Ramos (cell line): ENCODE measurements around the gene TULP4.

Experiments
- in situ Hi-C: fragments of 300-500 bp; cut with MboI; formaldehyde crosslinking; loops from one replicate; pipeline ENCODE4 v1.14.3; 2022; ENCODE audit warnings: low sequenced_read_pairs; ENCODE audit not compliant: unreplicated experiment

TULP4 gene

DNA sequence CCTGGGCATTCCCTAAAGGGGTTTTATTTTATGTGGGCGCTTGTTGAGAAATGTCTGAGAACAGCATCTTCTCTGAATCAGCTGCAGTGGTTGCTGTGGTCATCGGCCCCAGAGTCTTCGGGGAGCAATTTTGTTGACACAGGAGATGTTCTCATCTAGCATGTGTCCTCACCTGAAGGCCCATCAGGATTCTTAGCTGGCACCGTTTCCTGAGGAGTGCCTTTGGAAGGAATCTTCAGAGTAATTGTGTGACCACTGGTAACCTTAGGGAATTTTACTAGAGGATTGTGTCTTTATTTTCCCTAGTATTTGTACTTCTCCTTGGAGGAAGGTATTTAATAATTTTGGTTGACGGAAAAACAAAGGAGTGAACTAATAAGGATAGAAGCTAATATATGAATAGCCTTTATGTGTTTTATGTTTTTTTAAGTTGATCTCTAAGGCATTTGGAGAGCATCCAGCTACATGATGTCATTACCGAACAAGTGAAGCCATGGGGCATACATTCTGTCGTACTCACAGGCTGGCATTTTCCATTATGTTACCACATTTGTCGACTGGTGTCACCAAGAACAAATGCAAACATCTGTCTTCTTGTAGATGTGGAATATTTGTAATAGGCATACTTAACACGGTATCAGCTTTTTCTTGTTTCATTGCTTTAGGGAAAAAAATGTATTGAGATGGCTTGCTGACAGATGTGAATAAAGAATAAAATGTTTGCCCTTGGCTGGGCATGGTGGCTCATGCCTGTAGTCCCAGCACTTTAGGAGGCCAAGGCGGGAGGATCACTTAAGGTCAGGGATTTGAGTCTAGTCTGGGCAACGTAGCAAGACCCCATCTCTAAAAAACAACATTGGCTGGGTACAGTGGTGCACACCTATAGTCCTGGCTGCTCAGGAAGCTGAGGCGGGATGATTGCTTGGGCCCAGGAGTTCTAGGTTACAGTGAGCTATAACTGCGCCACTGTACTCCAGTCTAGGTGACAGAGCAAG is 41.9 kb downstream of the TULP4 start:
- in situ Hi-C loops, result no loop called here

DNA sequence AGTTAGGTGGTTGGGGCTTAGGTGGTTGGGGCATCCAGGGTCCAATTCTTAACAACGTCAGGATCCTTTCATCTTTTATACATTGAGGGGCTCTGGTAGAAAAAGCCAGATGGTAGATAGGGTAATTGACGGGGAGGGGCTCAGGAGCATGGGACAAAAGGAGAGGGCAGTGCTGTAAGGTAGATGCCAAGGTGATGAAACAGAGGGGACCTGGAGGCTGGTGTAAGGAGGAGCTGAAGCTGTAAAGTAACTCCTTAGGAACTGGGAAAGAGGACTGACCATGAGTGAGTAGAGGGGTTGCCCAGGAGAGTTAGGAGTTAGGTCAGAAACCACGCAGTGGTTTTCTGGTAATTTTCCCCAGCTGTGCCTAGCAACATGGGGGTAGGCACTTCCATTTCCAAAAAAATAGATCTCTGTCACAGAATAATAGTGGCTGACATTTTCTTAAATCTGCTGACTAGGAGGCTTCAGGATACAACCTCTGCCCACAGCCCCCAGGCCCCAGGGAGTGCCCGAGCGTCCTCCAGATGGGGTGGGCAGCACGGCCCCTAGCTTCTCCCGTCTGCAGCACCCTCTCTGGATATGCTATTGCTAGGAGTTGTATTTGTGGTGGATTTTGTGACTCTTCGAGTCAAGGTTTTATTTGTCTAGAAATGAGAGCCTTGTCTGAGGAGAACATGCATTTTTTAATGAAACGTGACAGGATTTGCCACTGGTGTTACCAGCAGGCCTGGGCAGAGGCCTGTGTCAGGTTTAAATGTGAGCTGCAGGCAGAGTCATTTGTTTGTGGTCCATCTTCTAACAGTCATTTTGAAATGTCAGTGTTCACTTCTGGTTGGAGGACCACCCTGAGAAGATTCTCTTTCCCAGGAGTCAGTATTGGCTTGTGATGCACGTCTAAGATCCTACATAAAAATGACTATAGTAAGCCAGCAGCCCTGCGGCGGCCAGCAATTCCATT is 44.6 kb downstream of the TULP4 start:
- in situ Hi-C loops, result no loop called here

DNA sequence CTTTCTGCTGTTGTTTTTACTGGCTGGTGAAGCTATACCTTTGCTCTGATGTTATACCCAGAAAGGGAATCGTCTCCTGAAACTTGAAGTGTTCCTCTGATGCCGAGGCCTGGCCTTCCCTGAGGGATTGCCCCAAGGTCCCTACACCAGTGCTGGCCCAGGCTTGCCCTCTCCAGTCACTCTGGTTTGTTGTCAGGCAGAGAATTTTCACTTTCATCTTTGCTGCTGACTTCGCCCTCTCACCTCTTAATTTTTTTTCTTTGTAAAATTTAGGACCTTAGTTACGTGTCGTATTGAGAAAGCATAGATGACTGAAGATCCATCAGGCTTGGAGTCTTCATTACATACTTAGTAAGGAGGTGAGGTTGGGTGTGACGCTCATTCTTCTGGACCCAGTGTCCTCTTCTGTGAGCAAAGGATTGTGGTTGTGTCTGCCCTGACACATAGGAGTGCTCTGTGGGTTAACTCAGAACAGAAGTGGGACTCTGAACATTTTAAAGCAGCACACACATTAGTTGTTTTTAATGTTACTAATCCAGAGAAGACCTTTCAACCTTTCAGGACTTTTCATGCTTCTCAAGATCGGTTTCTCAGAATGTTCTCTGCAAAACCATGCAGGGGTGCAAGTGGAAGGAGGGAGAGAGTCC is 45.4 kb downstream of the TULP4 start:
- in situ Hi-C loops, result no loop called here

GRCh38 chr6:158358450-158359077 is 46.3 kb downstream of the TULP4 start:
- in situ Hi-C loops, result no loop called here

- in situ Hi-C loops, result no loop called here
Observed at GRCh38 chr6:158361068-158361467, 48.8 kb downstream of the TULP4 start.

- in situ Hi-C loops, result no loop called here
Observed at GRCh38 chr6:158361961-158362669, 49.9 kb downstream of the TULP4 start.

DNA sequence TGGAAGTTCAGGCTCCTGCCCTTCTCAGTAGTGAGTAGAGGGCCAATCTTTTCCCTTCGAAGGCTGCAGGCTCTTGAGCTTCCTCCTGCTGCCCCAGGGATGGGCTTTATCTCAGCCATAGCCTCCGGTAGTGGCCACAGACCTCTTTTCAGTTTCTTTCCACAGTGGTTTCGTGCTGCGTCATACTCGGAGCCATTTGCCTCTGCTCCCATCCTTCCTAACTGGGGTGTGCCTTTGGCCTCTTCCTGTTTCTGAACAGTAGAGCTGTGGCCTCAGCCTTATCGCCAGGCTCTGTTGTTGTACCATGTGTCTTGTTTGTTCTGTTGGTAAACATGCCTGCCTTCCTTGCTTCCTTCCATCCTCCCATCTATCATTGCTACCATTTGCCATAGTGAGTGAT is 54.1 kb downstream of the TULP4 start:
- in situ Hi-C loops, result no loop called here

DNA sequence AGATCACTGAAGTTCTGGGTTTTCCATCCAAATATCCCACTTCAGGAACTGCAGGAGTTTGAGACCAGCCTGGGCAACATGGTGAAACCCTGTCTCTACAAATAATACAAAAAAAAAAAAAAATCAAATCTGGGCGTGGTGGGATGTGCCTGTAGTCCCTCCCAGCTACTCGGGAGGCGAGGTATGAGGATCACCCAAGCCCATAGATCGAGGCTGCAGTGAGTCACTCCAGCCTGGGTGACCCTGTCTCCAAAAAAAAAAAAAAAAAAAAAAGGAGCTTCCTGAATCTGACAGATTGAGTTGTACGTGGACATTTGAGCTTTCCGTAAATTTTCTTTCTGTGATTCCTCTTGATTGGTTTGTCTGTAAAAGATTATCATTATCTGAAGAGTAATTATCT is 55.6 kb downstream of the TULP4 start:
- in situ Hi-C loops, result no loop called here

DNA sequence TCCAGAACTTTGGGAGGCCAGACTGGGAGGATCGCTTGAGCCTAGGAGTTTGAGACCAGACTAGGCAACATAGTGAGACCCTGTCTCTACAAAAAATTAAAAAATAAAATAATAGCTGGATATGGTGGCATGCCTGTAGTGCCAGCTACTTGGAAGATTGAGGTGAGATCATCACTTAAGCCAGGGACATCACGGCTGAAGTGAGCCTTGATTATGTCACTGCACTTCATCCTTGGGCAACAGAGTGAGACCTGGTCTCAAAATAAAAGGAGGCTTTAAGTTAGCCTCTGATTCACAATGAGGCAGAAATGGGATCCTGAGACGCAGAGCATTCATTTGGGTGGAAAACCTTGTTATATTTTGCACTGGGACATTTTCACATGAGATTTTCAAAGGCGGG is 57.0 kb downstream of the TULP4 start:
- in situ Hi-C loops, result no loop called here

- in situ Hi-C loops, result no loop called here
Observed at GRCh38 chr6:158370805-158371204, 58.5 kb downstream of the TULP4 start.

DNA sequence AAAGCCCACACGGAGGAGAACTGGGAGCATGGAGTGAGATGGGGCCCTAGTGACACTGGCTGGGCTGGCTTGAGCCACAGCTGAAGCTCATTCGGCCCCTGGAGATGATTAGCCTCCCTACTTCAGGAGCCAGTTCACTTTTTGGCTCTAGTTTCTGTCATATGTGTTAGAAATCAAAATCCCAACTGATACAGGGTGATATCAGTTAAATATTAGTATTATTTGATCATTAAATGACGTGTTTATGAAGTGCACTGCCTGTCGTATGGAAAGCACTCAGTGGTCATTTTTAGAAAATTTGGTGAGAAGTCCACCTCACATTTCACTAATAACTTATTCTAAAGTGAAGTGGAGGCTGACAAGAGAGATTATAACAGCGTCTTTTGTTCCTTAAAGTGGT is 59.0 kb downstream of the TULP4 start:
- in situ Hi-C loops, result no loop called here

GRCh38 chr6:158372574-158372973 is 60.3 kb downstream of the TULP4 start:
- in situ Hi-C loops, result no loop called here

DNA sequence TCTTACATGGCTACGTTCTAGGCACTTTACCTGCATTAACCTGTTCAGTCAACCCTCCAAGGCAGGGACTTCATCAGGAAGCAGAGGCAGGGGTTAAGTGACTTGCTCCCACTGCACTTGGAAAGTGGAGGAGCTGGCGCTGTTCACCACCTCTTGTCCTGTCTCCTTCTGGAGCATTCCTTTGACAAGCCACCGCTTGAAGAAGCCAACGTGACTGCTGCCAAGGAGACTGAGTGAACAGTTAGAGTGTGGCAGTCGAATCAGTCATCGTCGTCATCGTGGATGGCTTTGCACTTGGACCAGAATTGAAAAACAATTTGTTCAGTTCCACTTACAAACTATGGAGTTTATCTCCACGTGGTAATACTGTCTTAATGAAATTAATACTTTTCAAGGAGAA is 60.9 kb downstream of the TULP4 start:
- in situ Hi-C loops, result no loop called here

- in situ Hi-C loops, result no loop called here
Observed at GRCh38 chr6:158374020-158374419, 61.8 kb downstream of the TULP4 start.

GRCh38 chr6:158376631-158377081 is 64.4 kb downstream of the TULP4 start:
- in situ Hi-C loops, result no loop called here

GRCh38 chr6:158377860-158378259 is 65.6 kb downstream of the TULP4 start:
- in situ Hi-C loops, result no loop called here

GRCh38 chr6:158379336-158379735 is 67.1 kb downstream of the TULP4 start:
- in situ Hi-C loops, result no loop called here

- in situ Hi-C loops, result no loop called here
Observed at GRCh38 chr6:158381214-158381613, 68.9 kb downstream of the TULP4 start.

- in situ Hi-C loops, result no loop called here
Observed at GRCh38 chr6:158382491-158382890, 70.2 kb downstream of the TULP4 start.
